OCI-LY7 (cell line): ENCODE measurements around the gene GALNT10.

ENCODE experiments used
- EZH2phosphoT487 ChIP-seq: fragments of 200-600 bp; sonication (generic); IDR thresholded peaks from 2 replicates; pipeline ENCODE4 v1.6.1; 2018; ENCODE audit warnings: low read depth, borderline replicate concordance, mild to moderate bottlenecking, mixed run types, antibody characterized with exemption, low read length, moderate library complexity, mixed read lengths
- TF ChIP-seq, protein P1 (sequence below): fragments of 200-600 bp; sonication (generic); conservative IDR thresholded peaks from 2 replicates; pipeline ENCODE4 v1.5.1; 2014; ENCODE audit warnings: mild to moderate bottlenecking, antibody characterized with exemption, low read length, moderate library complexity, mixed read lengths

DNA sequence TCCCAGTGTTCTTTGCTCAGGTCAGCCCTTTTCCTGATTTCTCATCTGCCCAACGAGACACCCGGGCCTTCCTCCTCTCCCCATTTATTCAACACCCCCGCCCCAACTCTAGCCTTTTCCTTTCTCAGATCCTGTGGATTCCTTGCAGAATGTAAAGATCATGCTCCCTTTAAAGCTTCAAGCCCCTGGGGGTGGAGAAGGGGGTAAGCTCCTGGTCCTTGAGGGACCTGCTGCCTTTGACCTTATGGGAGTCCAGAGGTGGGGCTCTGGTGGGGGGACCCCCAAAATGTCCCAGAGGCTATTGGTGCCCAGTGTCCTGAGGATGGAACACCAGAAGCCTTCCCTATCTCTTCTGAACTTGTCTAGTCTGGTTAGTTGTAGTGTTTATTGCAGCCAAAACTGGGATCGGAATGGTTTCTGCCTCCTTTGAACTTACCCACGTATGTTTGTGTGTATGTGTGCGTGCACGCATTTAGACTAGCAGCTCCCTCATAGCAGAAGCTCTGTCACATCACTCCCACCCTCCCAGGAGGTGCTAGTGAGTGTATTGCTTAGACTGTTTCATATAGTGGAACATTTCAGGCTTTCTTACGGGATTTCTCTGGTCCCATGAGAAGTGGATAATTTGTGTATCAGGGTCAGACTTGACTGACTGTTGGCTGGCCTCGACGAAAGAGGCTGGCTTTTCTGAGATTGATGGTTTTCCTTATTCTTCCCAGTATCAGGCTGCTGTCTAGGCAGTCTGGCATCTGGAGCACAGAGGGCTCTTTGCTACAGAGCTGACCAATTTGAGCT, 1.1 kb downstream of the GALNT10 start:
- TF ChIP-seq EZH2phosphoT487 = no peak
- TF ChIP-seq, protein P1, sequence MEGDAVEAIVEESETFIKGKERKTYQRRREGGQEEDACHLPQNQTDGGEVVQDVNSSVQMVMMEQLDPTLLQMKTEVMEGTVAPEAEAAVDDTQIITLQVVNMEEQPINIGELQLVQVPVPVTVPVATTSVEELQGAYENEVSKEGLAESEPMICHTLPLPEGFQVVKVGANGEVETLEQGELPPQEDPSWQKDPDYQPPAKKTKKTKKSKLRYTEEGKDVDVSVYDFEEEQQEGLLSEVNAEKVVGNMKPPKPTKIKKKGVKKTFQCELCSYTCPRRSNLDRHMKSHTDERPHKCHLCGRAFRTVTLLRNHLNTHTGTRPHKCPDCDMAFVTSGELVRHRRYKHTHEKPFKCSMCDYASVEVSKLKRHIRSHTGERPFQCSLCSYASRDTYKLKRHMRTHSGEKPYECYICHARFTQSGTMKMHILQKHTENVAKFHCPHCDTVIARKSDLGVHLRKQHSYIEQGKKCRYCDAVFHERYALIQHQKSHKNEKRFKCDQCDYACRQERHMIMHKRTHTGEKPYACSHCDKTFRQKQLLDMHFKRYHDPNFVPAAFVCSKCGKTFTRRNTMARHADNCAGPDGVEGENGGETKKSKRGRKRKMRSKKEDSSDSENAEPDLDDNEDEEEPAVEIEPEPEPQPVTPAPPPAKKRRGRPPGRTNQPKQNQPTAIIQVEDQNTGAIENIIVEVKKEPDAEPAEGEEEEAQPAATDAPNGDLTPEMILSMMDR = no peak
